Measurements from ENCODE around the gene HIP1R. TPM values are rescaled to one million over a fixed set of nuclear protein-coding genes. Genes with fewer than 3 reads are reported as not detected.
"Not testable (repeated sequence)": the region's sequence is repeated elsewhere in the genome, so short reads cannot be mapped to it uniquely, and the experiment has no call there.

The HIP1R gene
- polyA plus RNA-seq, 3 donors from 2014 or later = 4.4 to 14.6 (median 5.1) TPM

- peak; percentile 46 to 67 (median 62) for DNase-seq
- Mint-ChIP-seq H3K36me3 (peaks cover 6 to 21% (median 9%) of the 10 kb centered on the region in 3 donors), H3K4me1 (peaks cover 83 to 86% of the 10 kb centered on the region in 2 donors), H3K4me3 (peak overlapping the region; percentile 83 to 99 (median 86)), H3K27ac (peak overlapping the region; percentile 87 to 97 (median 96)), H3K27me3 (ENCODE audit: low read depth in 3 of 3) (peaks cover 7 to 26% (median 9%) of the 10 kb centered on the region in 3 donors), H3K9me3 (no peaks in the 10 kb centered on the region)
Observed at GRCh38 chr12:122871851-122872780, 36.9 kb downstream of the HIP1R start.

- no peak for DNase-seq
- Mint-ChIP-seq H3K36me3 (peaks cover 6 to 21% (median 9%) of the 10 kb centered on the region in 3 donors), H3K4me3 (peak overlapping the region; percentile 83 to 99 (median 86)), H3K27me3 (ENCODE audit: low read depth in 3 of 3) (peaks cover 7 to 26% (median 9%) of the 10 kb centered on the region in 3 donors), H3K4me1 (peaks cover 91 to 94% of the 10 kb centered on the region in 2 donors), H3K27ac (peak overlapping the region; percentile 87 to 97 (median 96)), H3K9me3 (no peaks in the 10 kb centered on the region)
Observed at GRCh38 chr12:122872815-122873361, 37.6 kb downstream of the HIP1R start.

GRCh38 chr12:122873540-122873939 is 38.3 kb downstream of the HIP1R start:
- peak overlapping the region; percentile 24 to 99 (median 83) for H3K4me3 Mint-ChIP-seq
- peak overlapping the region; percentile 35 to 97 (median 94) for H3K27ac Mint-ChIP-seq
- no peaks in the 10 kb centered on the region for H3K9me3 Mint-ChIP-seq
- H3K27me3 Mint-ChIP-seq (ENCODE audit: low read depth in 3 of 3) = peaks cover 8 to 29% (median 9%) of the 10 kb centered on the region in 3 donors
- H3K4me1 Mint-ChIP-seq = peaks cover 96 to 98% of the 10 kb centered on the region in 2 donors
- DNase-seq = no peak
- H3K36me3 Mint-ChIP-seq = peaks cover 6 to 19% (median 9%) of the 10 kb centered on the region in 3 donors

GRCh38 chr12:122874081-122874480 is 38.8 kb downstream of the HIP1R start:
- Mint-ChIP-seq H3K27me3 (ENCODE audit: low read depth in 3 of 3) (peaks cover 8 to 26% (median 9%) of the 10 kb centered on the region in 3 donors), H3K27ac (peak overlapping the region in 5 of 6 donors; percentile 35 to 97 (median 96)), H3K9me3 (no peaks in the 10 kb centered on the region), H3K36me3 (peaks cover under 1 to 14% (median 3%) of the 10 kb centered on the region in 3 donors), H3K4me1 (peaks cover 96 to 98% of the 10 kb centered on the region in 2 donors), H3K4me3 (peak overlapping the region; percentile 24 to 99 (median 44))
- no peak for DNase-seq

GRCh38 chr12:122875590-122876220 is 40.4 kb downstream of the HIP1R start:
- no peak for DNase-seq
- H3K27me3 Mint-ChIP-seq (ENCODE audit: low read depth in 3 of 3) = peaks cover 6 to 24% (median 11%) of the 10 kb centered on the region in 3 donors
- H3K9me3 Mint-ChIP-seq = no peaks in the 10 kb centered on the region
- peaks cover 96 to 98% of the 10 kb centered on the region in 2 donors for H3K4me1 Mint-ChIP-seq
- peaks cover 0 to 2% (median 0%) of the 10 kb centered on the region in 3 donors for H3K36me3 Mint-ChIP-seq
- H3K4me3 Mint-ChIP-seq = peak overlapping the region; percentile 10 to 71 (median 59)
- H3K27ac Mint-ChIP-seq = peak overlapping the region; percentile 42 to 84 (median 64)

GRCh38 chr12:122876281-122876680 is 41.0 kb downstream of the HIP1R start:
- peak overlapping the region; percentile 45 to 94 (median 68) for H3K27ac Mint-ChIP-seq
- not testable (repeated sequence) for H3K36me3 Mint-ChIP-seq, H3K9me3 Mint-ChIP-seq, DNase-seq
- H3K4me3 Mint-ChIP-seq = peak overlapping the region; percentile 19 to 71 (median 59)
- peaks cover 96 to 98% of the 10 kb centered on the region in 2 donors for H3K4me1 Mint-ChIP-seq
- peaks cover 6 to 29% (median 11%) of the 10 kb centered on the region in 3 donors for H3K27me3 Mint-ChIP-seq (ENCODE audit: low read depth in 3 of 3)

- H3K27ac Mint-ChIP-seq = peak overlapping the region; percentile 30 to 94 (median 67)
- H3K36me3 Mint-ChIP-seq = no peaks in the 10 kb centered on the region
Observed at GRCh38 chr12:122876731-122877130, 41.5 kb downstream of the HIP1R start.

GRCh38 chr12:122878780-122879612 is 43.7 kb downstream of the HIP1R start:
- Mint-ChIP-seq H3K4me3 (peak overlapping the region; percentile 53 to 82 (median 72)), H3K27ac (peak overlapping the region; percentile 74 to 92 (median 82)), H3K36me3 (no peaks in the 10 kb centered on the region)

More at GRCh38 chr12:122876731-122877130, 41.5 kb downstream of the HIP1R start:
- Mint-ChIP-seq H3K4me1 (peaks cover 96 to 98% of the 10 kb centered on the region in 2 donors), H3K9me3 (no peaks in the 10 kb centered on the region), H3K4me3 (peak overlapping the region in 4 of 5 donors; percentile 3 to 71 (median 13)), H3K27me3 (ENCODE audit: low read depth in 3 of 3) (peaks cover 6 to 29% (median 11%) of the 10 kb centered on the region in 3 donors)
- no peak for DNase-seq

GRCh38 chr12:122880155-122880667 is 45.0 kb downstream of the HIP1R start:
- no peaks in the 10 kb centered on the region for H3K9me3 Mint-ChIP-seq
- H3K36me3 Mint-ChIP-seq = no peaks in the 10 kb centered on the region
- H3K4me3 Mint-ChIP-seq = peak overlapping the region; percentile 15 to 60 (median 51)
- H3K27ac Mint-ChIP-seq = peak overlapping the region; percentile 61 to 92 (median 84)
- H3K27me3 Mint-ChIP-seq (ENCODE audit: low read depth in 3 of 3) = peaks cover 6 to 19% (median 8%) of the 10 kb centered on the region in 3 donors
- peaks cover 98 to 100% of the 10 kb centered on the region in 2 donors for H3K4me1 Mint-ChIP-seq
- no peak for DNase-seq

More at GRCh38 chr12:122878780-122879612, 43.7 kb downstream of the HIP1R start:
- H3K27me3 Mint-ChIP-seq (ENCODE audit: low read depth in 3 of 3) = peaks cover 6 to 24% (median 8%) of the 10 kb centered on the region in 3 donors
- DNase-seq = no peak
- no peaks in the 10 kb centered on the region for H3K9me3 Mint-ChIP-seq
- peaks cover 96 to 98% of the 10 kb centered on the region in 2 donors for H3K4me1 Mint-ChIP-seq

- Mint-ChIP-seq H3K9me3 (no peaks in the 10 kb centered on the region), H3K36me3 (no peaks in the 10 kb centered on the region), H3K27ac (peak overlapping the region; percentile 61 to 92 (median 84)), H3K4me1 (peaks cover 94 to 98% of the 10 kb centered on the region in 2 donors), H3K4me3 (peak overlapping the region; percentile 30 to 60 (median 52)), H3K27me3 (ENCODE audit: low read depth in 3 of 3) (peaks cover 6 to 19% (median 8%) of the 10 kb centered on the region in 3 donors)
- no peak for DNase-seq
Observed at GRCh38 chr12:122880668-122881067, 45.4 kb downstream of the HIP1R start.

- Mint-ChIP-seq H3K27me3 (ENCODE audit: low read depth in 3 of 3) (peaks cover 5 to 19% (median 8%) of the 10 kb centered on the region in 3 donors), H3K4me1 (peaks cover 94 to 98% of the 10 kb centered on the region in 2 donors), H3K4me3 (peak overlapping the region; percentile 58 to 74 (median 65)), H3K27ac (peak overlapping the region; percentile 38 to 89 (median 80)), H3K9me3 (no peaks in the 10 kb centered on the region), H3K36me3 (no peaks in the 10 kb centered on the region)
- no peak for DNase-seq
Observed at GRCh38 chr12:122882908-122883558, 47.8 kb downstream of the HIP1R start.

Data from immature natural killer cell (primary cell).